DMS53 treated with DMSO at 0.1 percent for 48 hours (cell line): ENCODE results near the gene MAGIX.

Source experiments
- DNase-seq: peaks from one replicate; lab custom pipeline; 2025; ENCODE audit not compliant: unreplicated experiment; lab: John Stamatoyannopoulos, UW

The MAGIX gene

DNA sequence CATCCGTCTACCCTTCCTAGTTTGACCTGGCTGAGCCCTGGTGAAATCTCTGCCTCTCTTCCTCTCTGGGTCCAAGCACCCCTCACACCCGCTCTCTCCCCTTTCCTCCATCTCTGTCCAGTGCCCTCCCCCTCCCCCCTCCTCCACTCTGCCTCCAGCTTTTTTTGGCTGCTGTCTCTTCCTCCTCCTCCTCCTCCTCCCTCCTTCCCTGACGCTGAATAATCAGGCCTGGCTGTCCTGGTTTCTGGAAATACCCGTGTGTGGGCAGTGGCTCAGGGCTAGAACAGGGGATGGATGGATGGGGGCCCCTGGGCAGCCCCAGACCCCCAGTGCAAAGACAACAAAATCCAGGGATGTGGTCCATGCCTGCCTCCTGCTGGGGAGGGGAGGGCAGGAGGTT, 42.2 kb downstream of the MAGIX start:
- DNase-seq: no peak

DNA sequence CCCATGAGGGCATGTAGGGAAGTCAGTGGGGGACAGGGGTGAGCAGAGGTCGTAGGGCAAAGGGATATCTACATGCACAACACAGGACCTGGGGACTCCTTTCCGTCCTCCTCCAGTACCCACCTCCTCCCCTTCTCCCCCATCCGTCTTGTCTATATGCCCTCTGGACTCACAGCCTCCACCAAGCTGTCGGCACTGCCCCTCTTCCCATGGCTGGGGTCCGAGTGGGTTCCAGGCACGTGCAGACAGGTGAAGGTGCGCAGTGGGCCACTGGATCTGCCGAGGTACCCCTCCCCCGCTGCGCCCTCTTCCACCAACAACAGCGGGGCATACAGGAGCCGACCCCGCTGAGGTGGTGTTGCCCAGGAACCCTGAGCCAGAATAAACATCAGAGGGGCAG, 42.9 kb downstream of the MAGIX start:
- no peak for DNase-seq

DNA sequence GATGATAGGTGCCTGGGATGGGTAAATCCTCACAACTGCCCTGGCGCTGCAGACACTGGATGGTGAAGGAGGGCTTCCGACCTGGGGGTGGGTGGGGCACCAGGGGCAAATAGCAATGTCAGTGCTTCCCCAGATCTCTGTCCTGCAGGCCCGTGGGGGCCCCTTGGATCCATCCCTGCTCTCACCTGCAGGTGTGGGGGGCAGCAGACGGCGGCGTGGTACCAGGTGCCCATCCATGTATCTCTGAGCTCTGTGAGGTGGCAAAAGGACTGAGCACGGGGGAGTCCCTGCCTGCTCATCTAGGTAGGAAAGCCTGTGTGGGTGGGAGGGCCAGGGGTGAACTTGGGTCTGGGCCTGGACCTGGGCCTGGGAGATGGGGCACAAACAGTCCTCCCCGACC, 44.0 kb downstream of the MAGIX start:
- DNase-seq: no peak

DNA sequence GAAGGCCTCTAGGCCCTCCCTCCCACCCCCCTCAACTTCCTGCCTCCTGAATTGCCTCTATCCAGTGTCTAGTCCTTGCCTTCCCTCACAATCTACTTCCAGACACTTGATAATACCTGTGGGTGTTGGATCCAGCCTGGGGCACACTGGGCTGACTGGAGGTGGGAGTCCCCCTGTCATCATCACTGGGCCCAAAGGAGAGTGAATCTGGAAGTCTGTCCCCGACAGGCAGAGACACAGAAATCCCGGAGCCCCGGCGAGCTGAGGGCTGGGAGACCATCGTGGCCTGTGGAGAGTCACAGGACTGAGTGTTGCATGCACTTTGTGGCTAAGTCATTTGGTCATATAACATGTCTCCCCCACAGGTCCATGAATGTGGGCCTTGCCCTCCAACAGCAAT, 45.8 kb downstream of the MAGIX start:
- DNase-seq: no peak

DNA sequence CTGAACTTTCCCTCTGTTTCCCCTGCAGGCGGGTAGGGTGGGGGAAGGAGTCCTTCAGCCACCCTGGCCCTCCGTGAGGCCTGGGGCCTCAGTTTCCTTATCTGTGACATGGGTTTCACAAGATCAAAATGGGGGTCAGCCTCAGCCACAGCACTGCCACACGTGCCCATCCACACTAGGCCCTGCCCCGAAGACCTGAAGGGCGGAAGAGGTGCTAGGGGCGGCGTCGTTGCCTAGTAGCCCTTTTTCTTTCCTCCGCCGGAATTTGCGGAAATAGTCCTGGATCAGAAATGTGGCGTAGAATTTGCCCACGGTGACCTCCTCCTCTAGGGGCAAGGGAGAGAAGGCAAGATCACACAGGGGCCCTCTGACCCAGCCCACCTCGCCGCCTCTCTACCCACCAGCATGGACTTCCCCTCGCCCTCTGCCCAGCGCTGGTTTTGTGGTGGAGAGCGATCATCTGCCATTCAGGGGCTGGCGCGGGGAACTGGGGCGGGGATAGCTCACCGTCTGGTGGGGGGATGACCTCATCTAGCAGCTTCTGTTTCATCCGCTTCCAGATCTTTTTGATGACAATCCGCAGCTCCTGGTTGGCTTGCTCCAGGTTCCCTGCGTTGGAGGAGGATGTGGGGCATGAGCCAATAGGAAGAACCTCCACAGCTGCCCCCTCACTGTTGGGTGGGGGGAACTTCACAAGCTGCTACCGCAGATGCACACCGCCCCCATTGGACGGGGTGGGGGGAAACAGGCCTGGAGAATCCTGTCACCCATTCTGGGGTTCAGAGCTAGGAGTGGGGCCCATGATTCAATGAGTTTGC, 47.1 kb downstream of the MAGIX start:
- no peak for DNase-seq

DNA sequence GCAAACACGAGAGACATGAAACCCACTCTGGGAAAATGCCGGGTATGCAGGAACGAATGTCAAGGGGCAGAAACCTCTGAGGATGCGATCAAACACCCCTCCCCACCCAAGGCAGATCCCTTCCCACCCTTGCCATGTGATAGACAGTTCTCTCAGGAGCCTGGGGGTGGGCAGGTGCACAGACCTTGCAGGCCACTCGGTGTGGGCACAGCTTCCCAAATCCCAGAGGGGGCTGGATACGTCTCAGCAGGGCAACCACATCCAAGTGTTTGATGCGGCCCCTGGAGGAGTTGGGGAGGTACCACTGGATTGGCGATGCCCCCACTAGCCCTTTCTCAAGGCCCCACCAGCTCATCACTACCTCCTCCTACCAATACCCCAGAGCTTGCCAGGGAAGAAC, 47.8 kb downstream of the MAGIX start:
- no peak for DNase-seq

DNA sequence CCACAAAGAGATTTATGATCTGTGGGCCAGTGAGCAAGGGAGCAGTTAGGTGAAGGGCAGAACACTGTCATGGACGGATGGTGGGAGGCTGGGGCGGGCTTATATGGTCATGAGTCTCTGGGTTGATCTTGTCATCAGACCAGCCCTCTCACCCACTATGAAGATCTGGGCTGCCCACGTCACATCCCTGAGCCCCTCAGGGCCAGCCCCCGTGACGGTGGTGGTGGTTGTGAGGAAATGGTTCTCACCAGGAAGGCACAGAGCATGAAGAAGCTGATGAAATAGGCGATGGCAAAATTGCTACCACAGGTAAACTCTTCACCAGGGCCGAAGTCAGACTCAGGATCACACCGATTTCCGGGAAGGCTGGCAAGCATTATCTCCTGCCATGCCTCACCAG, 48.5 kb downstream of the MAGIX start:
- no peak for DNase-seq

DNA sequence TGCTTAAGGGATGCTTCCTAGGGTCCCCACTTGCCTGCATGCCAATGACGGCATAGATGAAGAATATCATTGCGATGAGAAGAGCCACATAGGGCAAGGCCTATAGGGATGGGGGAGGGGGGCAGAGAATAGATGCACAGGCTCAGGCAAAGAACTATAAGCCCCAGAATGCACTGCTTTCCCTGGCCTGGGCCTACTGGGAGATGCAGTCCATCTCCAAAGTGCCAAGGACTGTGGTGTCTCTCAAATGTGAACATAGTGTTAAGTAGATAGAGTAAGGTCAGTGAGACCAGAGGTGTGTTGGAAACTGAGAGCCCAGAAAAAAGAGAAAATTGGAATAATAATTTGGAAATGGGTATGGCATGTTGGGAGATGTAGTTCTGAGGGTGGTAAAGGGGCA, 49.7 kb downstream of the MAGIX start:
- DNase-seq: no peak

DNA sequence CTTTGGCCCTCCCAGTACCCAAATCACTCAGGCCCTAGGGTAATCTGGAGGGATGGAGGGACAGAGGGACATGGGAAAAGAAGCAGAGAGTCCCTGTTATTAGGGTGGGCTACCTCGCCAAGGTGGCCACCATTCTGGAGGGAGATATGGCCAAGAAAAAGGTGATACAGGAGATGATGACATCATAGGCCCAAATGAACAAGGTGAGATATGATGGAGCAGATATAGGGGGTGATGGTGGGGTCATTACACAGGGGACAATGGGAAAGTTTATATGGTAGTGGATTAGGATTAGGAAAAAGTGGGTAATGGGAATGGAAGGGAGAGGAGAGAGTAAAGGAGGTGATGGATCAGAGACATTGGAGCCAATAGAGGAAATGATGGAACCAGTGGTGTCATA, 50.3 kb downstream of the MAGIX start:
- no peak for DNase-seq

DNA sequence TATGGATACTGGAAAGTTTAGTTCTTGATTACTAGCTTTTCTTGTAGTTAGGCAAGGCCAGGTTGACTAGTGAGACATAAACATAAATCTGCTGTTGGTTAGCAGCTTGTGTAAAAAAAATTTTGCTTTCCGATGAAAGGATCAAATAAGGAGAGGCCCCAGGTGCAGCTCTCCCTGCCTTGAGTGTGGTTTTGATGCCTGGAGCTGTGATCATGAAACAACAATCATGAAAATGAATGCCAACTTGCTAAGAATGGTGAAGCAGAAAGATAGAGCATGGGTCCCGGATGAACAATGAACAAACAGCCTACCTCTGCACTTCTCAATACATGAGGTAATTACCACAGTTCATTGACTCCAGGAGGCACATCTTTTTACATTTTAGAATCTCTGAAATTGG, 51.9 kb downstream of the MAGIX start:
- no peak for DNase-seq

DNA sequence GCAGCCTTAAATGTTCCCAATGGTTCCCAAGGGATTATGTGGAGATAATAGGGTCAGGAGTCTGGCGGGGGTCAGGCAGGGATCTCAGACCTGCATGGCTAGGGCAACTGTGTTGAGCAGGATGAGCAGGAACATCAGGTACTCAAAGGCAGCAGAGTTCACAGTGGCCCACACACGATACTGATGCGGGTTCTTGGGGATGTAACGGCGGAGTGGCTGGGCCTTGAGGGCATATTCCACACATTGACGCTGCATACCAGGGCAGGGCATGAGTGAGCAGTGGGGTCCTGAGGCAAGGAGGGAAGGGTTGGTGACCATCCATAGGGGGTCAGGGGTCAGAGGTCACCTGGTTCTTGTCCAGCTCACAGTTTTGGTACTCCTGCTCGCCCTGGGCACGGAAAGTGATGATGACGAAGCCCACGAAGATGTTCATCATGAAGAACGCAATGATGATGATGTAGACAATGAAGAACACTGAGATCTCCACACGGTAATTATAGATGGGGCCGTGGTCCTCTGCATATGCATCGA, 52.5 kb downstream of the MAGIX start:
- DNase-seq: no peak
